IPS-20b (cell line): ENCODE data around the gene PTPRN2.
"Not testable (repeated sequence)": the region's sequence is repeated elsewhere in the genome, so short reads cannot be mapped to it uniquely, and the experiment has no call there.

ENCODE experiments used
- H3K27ac ChIP-seq: one replicate; pipeline ENCODE4 v1.5.1; 2013; ENCODE audit warnings: low read length
- H3K27me3 ChIP-seq: 2 replicates; pipeline ENCODE4 v1.6.1; 2013; ENCODE audit warnings: mild to moderate bottlenecking, low read length, inconsistent platforms; ENCODE audit not compliant: insufficient read depth
- H3K36me3 ChIP-seq: 2 replicates; pipeline ENCODE4 v1.6.1; 2013; ENCODE audit warnings: low read depth, mild to moderate bottlenecking, inconsistent platforms, low read length, moderate library complexity; ENCODE audit not compliant: insufficient read depth
- H3K4me1 ChIP-seq: 2 replicates; pipeline ENCODE4 v1.6.1; 2013; ENCODE audit warnings: mild to moderate bottlenecking, control low read depth, inconsistent platforms, low read length, moderate library complexity; ENCODE audit not compliant: insufficient read depth
- H3K4me3 ChIP-seq: 2 replicates; pipeline ENCODE4 v1.5.1; 2013; ENCODE audit warnings: mild to moderate bottlenecking, low read length, inconsistent platforms
- H3K9ac ChIP-seq: 2 replicates; pipeline ENCODE4 v1.6.1; 2013; ENCODE audit warnings: low read depth, mild to moderate bottlenecking, inconsistent platforms, low read length, moderate library complexity
- H3K9me3 ChIP-seq: 2 replicates; pipeline ENCODE4 v1.6.1; 2013; ENCODE audit warnings: mild to moderate bottlenecking, low read depth, low read length, inconsistent platforms; ENCODE audit not compliant: insufficient read depth

PTPRN2 gene

DNA sequence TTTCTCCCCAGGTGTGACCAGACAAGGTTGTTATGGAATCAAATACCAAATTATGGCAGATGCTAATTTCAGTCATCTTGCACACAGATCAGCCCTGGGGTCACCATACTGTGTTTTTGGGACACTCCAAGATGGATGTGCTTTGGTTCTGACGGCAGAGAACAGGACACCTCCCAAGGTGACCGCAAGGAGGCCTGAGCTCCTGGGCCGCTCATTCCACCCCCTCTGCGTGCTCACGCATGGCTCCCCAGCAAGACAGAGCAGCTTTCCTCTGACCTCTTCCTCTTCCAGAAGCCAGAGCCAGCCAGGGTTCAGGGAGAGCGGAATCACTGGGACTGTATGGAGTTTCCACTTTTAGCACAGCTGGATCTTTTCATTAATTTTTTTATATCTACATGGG is 848.0 kb downstream of the PTPRN2 start:
- peaks cover 60% of the 10 kb centered on the region for H3K9me3 ChIP-seq
- H3K9ac ChIP-seq: no peak overlapping the region
- no peaks in the 10 kb centered on the region for H3K36me3 ChIP-seq
- H3K27me3 ChIP-seq: no peaks in the 10 kb centered on the region
- H3K27ac ChIP-seq: no peak overlapping the region
- no peaks in the 10 kb centered on the region for H3K4me1 ChIP-seq
- no peak overlapping the region for H3K4me3 ChIP-seq

DNA sequence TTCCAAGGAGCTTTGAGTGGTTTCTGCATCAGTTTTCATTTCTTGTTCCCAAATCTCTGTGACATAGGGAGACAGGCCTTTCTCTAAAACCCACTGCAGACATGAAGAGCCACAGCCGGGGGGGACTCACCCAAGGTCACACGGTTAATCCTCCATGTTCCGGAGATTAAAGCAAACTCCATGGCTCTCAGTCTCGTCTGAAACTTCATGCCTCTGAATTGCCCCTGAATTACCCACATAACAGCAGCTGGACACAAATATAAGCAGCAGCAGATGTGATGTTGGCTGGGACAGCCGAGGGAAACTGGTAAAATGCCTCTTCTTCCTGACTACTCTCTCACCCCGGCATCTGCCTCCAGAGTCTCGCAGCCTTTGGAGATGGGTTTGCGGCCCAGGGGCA is 848.6 kb downstream of the PTPRN2 start:
- Histone ChIP-seq H3K27me3 (no peaks in the 10 kb centered on the region), H3K36me3 (no peaks in the 10 kb centered on the region), H3K9ac (no peak overlapping the region), H3K4me3 (no peak overlapping the region), H3K27ac (no peak overlapping the region), H3K9me3 (peaks cover 64% of the 10 kb centered on the region), H3K4me1 (no peaks in the 10 kb centered on the region)

DNA sequence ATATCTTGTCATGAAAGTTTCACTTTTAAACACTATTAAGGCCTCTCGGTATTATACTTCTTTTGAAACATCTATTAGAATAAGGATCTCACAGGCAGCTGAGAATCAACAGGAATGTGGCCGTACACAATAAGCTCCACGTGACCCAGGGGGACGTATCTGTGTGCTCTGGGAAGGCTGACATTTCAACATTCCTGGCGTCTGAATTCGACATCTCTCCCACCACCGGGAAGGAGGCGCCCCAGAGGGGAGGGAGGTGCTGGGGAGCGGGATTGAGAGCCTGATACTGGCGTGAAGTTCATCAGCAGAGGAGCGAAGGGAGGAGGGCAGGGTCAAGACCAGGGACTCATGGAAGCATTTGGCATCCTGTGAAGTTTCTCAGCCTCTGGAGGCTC is 849.6 kb downstream of the PTPRN2 start:
- peaks cover 65% of the 10 kb centered on the region for H3K9me3 ChIP-seq

DNA sequence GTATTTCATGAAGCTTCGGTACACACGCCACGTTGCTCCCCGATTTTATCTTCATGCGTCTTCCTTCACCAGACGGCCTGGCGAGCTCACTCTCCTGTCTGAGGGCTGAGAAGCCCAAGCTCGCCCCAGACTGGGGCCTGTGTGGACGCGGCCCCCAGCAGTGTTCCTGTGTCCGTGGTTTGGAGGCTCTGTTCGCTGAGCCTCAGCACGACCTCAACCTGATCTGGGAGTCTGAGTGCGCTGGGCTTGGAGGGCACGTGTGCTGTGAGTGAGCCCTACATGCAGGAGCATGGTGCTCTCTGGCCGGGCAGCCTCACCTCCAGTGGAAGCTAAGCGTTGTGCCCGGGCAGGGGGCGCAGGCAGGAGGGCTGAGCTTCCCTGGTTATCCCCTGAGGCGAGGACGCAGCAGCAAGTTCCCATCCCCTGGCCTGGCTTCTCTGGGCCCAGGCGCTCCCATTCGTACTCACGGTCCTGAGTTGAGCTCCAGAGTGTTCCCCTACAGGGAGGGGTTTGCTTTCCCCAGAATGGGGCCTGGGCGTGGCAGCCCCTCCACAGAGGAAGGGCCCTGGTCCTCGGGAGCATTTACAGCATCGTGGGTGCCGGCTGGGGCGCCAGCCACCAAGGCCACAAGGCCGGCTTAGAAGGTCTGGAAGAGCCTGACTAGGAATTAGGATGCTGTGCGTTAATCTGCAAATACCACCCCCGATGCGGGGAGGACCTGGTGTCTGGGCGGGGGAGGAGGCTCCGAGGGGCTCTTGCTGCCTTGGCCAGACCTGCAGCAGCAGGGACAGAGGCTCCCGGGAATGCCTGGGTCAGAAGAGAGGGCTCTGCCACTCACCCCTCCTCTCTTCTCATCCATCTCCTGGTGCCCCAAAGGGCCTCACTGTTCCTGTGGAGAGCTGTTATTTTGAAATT is 850.2 kb downstream of the PTPRN2 start:
- H3K9me3 ChIP-seq: peaks cover 60% of the 10 kb centered on the region

More for the DNA sequence above, 849.6 kb downstream of the PTPRN2 start:
- Histone ChIP-seq H3K4me3 (no peak overlapping the region), H3K9ac (no peak overlapping the region), H3K4me1 (no peaks in the 10 kb centered on the region), H3K36me3 (no peaks in the 10 kb centered on the region), H3K27ac (no peak overlapping the region), H3K27me3 (no peaks in the 10 kb centered on the region)

DNA sequence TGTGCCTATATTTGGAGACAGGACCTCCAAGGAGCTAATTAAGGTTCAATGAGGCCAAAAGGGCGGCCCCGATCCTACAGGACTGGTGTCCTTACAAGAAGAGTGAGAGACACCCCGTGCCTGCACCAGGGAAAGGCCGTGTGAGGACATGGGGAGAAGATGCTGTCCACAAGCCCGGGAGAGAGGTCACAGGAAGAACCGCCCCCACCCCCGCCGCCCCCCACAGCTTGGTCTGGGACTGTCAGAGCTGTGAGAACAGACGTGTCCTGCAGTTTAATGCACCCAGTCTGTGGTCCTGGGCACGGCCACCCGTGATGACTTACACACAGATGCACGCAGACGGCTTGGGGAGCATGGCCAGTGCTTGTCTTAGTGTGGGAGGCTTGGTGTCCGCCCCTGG is 851.3 kb downstream of the PTPRN2 start:
- Histone ChIP-seq H3K9me3 (peaks cover 50% of the 10 kb centered on the region), H3K27ac (no peak overlapping the region), H3K4me3 (no peak overlapping the region), H3K4me1 (no peaks in the 10 kb centered on the region), H3K9ac (no peak overlapping the region), H3K27me3 (no peaks in the 10 kb centered on the region), H3K36me3 (no peaks in the 10 kb centered on the region)

More for the DNA sequence above, 850.2 kb downstream of the PTPRN2 start:
- H3K36me3 ChIP-seq: no peaks in the 10 kb centered on the region
- H3K27me3 ChIP-seq: no peaks in the 10 kb centered on the region
- H3K4me1 ChIP-seq: no peaks in the 10 kb centered on the region
- no peak overlapping the region for H3K9ac ChIP-seq
- H3K27ac ChIP-seq: no peak overlapping the region
- no peak overlapping the region for H3K4me3 ChIP-seq

DNA sequence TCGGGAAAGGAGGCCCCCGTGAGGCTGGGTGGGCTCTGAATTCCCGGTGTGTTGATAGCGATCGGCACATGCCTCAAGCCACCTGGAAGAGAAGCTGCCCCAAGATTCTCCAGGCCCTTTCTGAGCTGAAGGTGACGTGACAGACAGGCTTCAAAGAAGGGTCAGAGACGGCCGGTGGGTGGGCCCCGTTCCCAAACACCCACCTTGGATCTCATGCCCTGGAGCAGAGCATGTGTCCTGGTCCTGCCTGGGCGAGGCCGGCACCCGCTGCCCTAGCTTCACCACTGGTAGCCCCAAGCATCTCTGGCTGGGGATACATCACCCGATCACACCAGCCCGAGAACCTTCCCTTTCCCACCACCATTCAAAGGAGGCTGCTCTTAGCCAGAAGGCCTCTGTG is 851.8 kb downstream of the PTPRN2 start:
- H3K27ac ChIP-seq: no peak overlapping the region
- no peaks in the 10 kb centered on the region for H3K4me1 ChIP-seq
- no peak overlapping the region for H3K9ac ChIP-seq
- no peak overlapping the region for H3K4me3 ChIP-seq
- H3K9me3 ChIP-seq: peaks cover 49% of the 10 kb centered on the region
- H3K36me3 ChIP-seq: no peaks in the 10 kb centered on the region
- H3K27me3 ChIP-seq: no peaks in the 10 kb centered on the region

DNA sequence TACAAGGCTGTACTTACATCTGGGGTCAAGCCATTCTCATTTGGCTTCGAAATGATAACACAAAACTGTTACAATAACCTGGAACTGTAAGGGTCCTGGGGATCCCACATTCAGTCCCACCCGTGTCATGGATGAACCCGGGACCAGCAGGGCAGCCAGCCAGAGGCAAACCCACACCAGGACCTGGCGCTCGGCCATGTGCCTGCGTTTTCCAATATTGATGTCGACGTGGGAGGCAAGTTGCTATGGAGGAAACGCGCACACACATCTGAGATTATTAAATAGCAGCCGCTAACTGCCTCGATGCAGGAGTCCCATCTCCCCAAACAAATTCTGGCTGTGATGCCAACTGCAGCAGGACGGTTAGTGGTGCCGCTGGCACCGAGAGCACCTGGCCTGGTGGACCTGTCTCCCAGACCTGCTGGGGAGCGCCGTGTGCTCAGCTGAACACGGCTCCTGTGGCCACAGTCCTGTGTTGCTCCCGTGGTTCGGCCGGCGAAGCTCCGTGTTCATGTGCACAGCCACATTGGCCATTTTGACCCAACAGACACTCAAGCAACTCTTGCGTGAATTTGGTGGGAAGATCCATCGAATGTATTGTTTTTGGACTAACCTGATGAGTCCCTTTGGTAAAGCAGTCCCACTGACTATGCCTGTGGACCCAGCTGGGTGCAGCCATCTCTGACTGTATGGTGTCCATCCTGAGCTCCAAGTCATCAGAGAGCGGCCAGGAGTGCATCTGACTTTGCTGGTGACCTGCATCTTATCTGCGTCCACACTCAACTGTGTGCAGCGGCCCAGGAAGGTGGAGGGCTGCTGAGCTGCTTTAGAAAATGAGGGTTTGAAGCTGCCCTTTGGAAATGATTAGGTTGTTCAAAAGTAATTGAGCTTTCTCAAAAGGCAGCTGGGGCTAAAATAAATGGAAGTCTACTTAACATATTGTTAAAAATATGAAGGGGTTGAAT is 852.7 kb downstream of the PTPRN2 start:
- Histone ChIP-seq H3K9me3 (peaks cover 48% of the 10 kb centered on the region), H3K27me3 (no peaks in the 10 kb centered on the region), H3K27ac (no peak overlapping the region), H3K4me1 (no peaks in the 10 kb centered on the region), H3K9ac (no peak overlapping the region), H3K4me3 (no peak overlapping the region), H3K36me3 (no peaks in the 10 kb centered on the region)

DNA sequence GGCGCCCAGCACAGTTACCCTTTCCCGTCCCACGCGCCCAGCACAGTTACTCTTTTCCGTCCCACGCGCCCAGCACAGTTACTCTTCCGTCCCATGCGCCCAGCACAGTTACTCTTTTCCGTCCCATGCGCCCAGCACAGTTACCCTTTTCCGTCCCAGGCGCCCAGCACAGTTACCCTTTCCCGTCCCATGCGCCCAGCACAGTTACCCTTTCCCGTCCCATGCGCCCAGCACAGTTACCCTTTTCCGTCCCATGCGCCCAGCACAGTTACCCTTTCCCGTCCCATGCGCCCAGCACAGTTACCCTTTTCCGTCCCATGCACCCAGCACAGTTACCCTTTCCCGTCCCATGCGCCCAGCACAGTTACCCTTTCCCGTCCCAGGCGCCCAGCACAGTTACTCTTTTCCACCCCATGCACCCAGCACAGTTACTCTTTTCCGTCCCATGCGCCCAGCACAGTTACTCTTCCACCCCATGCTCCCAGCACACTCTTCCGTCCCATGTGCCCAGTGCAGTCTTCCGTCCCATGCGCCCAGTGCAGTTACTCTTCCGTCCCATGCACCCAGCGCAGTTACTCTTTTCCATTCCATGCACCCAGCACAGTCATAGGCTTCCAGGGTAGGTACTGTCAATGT is 853.7 kb downstream of the PTPRN2 start:
- H3K9ac ChIP-seq, H3K4me3 ChIP-seq, H3K36me3 ChIP-seq, H3K27me3 ChIP-seq, H3K4me1 ChIP-seq, H3K27ac ChIP-seq: not testable (repeated sequence)
- H3K9me3 ChIP-seq: peaks cover 40% of the 10 kb centered on the region

DNA sequence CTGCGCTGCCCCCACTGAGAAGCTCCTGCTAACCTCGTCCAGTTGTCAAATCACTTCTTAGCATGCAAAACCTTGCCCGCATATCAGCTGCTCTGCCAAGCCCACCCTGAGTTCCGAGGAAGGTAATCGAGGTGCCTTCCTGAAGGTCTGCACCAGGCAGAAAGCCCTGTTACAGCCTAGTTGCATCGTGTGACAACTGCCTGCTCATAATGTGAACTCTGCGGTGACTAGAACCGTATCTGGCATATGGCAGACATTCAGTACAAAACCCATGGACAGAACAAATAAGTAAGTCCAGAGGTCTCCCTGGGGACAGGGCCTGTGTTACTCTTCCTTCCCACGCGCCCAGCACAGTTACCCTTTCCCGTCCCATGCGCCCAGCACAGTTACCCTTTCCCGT is 856.5 kb downstream of the PTPRN2 start:
- Histone ChIP-seq H3K27ac (no peak overlapping the region), H3K9ac (no peak overlapping the region), H3K4me3 (no peak overlapping the region), H3K4me1 (no peaks in the 10 kb centered on the region), H3K36me3 (no peaks in the 10 kb centered on the region), H3K27me3 (no peaks in the 10 kb centered on the region), H3K9me3 (peaks cover 42% of the 10 kb centered on the region)

DNA sequence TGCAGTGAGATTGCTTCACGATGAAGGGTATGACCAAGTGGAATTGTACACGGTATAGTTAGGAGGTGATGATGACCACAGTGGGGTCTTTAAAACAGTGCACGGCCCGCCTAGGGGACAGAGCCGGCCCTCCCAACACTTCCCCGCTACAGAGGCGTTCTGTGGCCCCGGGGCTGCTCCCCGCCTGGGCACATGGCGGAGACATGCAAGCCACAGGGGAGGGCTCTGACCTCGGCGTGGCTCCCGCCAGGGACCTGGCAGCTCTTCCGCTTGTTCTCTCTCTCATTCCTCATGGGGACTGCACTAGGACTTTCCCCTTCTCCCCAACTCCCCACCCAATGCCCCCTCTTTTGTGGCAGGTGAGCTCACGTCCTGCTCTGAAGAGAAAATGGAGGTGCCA is 857.0 kb downstream of the PTPRN2 start:
- H3K4me3 ChIP-seq: no peak overlapping the region
- H3K4me1 ChIP-seq: no peaks in the 10 kb centered on the region
- H3K27me3 ChIP-seq: no peaks in the 10 kb centered on the region
- H3K9me3 ChIP-seq: peaks cover 38% of the 10 kb centered on the region
- H3K36me3 ChIP-seq: no peaks in the 10 kb centered on the region
- no peak overlapping the region for H3K27ac ChIP-seq
- no peak overlapping the region for H3K9ac ChIP-seq

DNA sequence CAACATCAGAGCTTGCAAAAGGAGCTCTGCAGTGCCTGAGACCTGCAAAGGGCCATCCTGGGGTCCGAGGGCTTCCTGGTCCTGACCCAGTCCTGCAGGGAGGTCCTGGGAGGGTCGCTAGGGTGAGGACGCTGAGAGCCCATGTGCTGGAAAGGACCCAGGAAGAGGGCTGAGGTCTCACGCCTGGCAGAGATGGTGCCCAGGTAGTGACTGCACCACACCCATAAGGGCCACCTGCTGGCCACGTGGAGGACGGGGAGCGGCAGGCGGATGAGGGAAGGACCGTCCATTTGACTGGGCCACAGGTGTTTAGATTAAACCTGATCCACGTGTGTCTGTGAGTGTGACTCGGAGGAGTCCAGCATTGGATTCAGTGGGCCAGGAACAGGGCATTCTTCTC is 858.1 kb downstream of the PTPRN2 start:
- no peak overlapping the region for H3K27ac ChIP-seq
- no peak overlapping the region for H3K4me3 ChIP-seq
- H3K36me3 ChIP-seq: no peaks in the 10 kb centered on the region
- no peaks in the 10 kb centered on the region for H3K27me3 ChIP-seq
- H3K4me1 ChIP-seq: no peaks in the 10 kb centered on the region
- H3K9ac ChIP-seq: no peak overlapping the region
- peaks cover 29% of the 10 kb centered on the region for H3K9me3 ChIP-seq
